NCI-H510A treated with DMSO at 0.1 percent for 48 hours (cell line): ENCODE data around the gene TXNDC11.

Experiments used
- DNase-seq: peaks from one replicate; lab custom pipeline; 2025; lab: John Stamatoyannopoulos, UW

The TXNDC11 gene

DNA sequence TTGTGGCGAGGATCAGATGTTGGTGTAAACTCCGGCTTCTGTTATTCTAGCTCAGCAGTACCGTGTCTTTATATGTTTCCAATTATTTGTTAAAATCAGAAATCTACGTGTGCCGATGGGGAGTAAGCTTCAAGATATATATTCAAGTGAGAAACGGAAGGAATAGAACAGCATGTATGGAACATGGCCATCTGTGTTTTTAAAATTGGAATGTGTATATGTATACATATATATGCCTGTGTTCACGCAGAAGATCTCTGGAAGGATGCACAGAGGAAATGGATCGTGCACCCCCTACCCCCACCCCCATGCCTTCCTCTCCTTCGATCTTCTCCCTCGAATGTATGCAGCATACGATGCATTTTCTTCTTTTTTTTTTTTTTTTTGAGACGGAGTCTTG lies 82.1 kb downstream of the TXNDC11 start:
- no peak for DNase-seq

GRCh38 chr16:11658896-11659708 lies 83.6 kb downstream of the TXNDC11 start:
- DNase-seq = no peak

DNA sequence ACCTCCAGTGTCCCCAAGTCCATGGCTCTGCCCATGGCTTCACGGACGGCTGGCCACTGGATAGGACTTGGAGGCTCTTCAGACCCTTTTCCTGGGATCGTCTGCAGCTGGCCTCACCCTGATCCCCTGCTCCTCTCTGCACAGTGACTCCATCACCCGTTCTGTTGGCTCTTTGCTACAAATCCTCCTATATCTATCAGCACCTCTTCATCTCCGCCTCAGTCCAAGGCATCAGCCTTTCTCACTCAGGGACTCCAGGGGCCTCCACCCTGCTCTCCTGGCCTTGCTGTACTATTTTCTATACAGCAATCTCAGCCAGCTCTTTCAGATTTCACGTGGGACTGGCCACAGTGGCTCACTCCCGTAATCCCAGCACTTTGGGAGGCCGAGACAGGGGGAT lies 85.1 kb downstream of the TXNDC11 start:
- DNase-seq = no peak

GRCh38 chr16:11655655-11656054 lies 87.0 kb downstream of the TXNDC11 start:
- DNase-seq = no peak

- no peak for DNase-seq
These were observed 90.9 kb downstream of the TXNDC11 start for GRCh38 chr16:11651796-11652195.

DNA sequence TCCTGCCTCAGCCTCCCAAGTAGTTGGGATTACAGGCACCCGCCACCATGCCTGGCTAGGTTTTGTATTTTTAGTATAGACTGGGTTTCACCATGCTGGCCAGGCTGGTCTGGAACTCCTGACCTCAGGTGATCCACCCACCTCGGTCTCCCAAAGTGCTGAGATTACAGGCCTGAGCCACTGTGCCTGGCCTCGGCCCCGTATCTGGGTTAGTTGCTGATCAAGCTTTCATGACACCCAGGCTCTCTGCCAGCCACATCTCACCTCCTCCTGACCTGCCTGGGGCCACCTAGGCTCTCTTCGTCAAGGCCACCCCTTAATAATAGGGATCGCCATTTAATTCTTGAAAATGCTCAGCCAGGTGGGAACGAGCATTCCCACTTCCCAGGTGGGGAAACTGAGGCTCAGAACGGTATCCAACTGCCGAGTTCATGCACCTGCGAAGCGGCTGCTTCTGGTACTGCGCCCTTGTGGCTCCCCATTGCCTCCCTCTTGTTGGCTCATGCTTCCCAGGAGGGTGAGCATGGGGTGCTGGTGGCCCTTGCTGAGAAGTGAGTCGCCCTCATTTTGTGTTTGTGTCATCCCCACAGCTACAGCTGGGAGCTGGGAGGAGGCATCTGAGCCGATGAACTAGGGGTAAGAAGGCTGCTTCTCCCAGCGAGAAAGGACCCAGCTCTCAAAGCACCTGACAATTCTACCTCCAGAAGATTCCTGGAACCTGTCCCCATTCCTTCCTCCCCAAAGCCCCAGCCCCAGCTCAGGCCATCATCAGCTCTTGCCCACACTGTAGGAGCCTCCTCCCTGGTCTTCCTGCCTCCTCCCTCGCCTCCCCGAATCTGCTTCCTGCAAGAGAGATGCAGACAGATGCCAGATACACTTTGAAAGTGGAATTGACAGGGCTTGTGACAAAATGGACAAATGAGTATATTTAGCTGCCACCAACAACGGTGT lies 91.7 kb downstream of the TXNDC11 start:
- no peak for DNase-seq

DNA sequence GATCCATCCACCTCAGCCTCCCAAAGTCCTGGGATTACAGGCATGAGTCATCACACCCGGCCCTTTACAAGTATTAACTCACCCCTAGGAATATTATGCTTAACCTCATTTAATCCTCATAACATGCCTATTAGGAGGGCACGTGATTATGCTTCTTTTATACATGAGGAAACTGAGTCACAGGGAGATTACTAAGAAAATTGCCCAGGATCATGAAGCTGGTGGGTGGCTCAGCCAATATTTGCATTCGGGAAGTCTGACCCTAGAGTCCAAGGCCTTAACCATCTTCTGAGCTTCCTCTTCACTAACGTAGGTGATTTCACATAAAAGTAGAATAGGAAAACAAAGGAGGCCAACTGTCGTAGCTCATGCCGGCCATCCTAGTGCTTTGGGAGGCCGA lies 93.4 kb downstream of the TXNDC11 start:
- DNase-seq = no peak

DNA sequence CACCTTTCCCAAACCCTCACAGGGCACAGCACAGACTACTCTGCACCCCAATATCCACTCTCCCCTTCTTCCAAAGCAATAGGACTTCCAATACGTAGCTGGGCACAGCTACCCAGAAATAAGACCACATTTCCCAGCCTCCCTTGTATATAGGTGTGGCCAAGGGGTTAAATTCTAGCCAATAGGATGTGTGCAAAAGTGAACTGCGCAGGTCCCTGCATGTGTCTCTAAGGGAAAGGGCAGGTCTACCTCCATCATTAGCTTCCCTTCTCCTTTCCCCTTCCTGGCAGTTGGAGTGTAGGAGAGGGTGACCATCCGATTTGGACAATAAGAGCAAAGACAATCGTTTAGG lies 99.9 kb downstream of the TXNDC11 start:
- DNase-seq = no peak

DNA sequence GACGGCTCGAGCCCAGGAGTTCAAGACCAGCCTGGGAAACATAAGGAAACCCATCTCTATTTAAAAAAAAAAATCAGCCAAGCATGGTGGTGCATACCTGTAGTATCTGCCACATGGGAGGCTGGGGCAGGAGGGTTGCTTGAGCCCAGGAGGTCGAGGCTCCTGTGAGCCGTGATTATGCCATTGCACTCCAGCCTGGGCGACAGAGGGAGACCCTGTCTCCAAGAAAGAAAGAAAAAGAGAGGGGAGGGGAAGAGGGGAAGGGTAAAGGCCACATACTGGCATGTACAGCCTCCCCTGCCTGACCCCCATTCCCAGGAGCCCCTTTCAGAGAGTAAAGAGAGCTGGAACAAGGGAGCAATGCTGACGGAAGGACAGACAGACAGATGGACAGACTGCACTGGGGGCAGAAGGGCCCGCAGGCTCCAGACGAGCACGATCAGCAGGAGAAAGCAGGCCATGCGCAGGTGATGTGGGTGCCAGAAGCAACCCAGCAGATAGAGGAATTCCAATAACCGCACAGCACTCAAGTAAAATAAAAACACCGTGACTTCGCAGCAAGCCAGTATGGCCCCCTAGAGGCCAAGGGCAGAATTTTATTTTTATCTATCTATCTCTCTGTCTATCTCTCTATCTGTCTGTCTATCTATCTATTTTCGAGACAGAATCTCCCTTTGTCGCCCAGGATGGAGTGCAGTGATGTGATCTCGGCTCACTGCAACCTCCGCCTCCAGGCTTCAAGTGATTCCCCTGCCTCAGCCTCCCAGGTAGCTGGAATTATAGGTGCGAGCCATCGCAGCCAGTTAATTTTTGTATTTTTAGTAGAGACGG lies 101.5 kb downstream of the TXNDC11 start:
- peak; percentile 76 for DNase-seq

- peak; percentile 91 for DNase-seq
These were observed 102.4 kb downstream of the TXNDC11 start for GRCh38 chr16:11639925-11640899.

DNA sequence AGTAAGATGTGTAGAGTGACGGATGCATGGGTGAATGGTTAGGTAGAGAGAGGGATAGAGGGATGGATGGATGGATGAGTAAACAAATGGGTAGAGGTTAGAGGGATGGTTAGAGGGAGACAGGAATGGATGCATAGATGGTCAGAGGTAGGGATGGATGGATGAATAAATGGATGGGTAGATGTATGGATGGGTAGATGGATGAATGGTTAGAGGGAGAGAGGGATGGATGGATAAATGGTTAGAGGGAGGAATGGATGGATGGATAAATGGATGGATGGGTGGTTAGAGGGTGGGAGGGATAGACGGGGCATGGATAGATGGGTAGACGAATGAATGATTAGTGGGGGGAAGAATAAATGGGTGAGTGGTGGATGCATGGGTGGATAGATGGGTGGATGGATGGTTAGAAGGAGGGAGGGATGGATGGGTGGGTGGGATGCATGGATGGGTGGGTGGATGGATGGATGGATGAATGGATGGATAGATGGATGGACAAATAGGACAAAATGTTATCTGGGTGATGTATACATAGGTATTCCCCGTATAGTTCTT lies 103.6 kb downstream of the TXNDC11 start:
- DNase-seq = no peak

DNA sequence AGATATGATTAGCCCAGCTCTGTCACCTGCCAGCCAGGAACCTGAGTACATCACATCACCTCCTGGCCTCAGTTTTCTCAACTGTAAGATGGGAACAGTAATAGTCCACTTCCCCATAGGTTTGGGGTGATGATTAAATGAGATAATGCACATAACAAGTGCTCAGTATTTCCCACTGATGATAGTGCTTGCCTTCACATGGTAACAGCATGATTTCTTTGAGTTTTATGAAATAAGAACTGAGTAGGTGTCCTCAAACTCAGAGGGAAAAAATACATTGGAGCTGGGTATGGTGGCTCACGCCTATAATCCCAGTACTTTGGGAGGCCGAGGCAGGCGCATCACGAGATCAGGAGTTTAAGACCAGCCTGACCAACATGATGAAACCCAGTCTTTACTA lies 104.5 kb downstream of the TXNDC11 start:
- no peak for DNase-seq

DNA sequence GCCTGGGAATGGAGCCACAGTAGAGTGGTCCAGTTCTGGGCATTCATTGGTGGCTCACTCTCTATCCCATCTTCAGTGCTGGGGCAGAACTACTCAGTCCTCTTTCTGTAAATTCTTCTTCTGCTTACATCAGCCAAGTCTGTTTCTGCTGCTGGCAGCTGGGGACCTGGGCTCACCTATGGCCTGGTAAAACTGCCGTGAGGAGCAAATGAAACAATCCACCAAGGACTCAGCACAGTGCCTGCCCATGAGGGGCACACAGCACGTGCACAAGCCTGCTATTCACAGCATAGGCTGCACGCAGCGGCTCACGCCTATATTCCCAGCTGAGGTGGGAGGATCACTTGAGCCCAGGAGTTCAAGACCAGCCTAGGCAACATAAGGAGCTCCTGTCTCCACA lies 105.3 kb downstream of the TXNDC11 start:
- DNase-seq = no peak

DNA sequence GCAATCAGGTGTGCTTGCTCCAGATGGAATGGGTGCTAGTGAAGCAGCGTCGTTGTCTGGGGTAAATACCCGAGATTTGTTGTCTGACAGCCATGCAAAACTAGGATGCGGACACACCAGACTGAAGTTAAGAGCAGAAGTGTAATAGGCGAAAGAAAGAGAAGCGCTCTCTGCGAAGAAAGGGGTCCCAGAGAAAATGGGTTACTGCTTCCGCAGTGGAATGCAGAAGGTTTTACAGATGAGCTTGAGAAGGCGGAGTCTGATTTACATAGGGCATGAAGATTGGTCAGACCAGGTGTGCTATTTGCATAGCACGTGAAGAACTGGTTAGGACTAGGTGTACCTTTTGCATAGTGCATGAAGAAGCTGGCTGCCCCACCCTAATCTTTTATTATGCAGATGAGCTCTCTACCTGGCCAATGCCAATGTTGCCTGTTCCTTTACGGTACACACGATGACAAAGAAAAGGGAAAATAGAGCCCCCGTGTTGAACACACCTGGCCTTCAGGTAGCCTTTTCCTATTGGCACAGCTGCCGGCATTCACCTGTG lies 106.4 kb downstream of the TXNDC11 start:
- DNase-seq = peak; percentile 94

DNA sequence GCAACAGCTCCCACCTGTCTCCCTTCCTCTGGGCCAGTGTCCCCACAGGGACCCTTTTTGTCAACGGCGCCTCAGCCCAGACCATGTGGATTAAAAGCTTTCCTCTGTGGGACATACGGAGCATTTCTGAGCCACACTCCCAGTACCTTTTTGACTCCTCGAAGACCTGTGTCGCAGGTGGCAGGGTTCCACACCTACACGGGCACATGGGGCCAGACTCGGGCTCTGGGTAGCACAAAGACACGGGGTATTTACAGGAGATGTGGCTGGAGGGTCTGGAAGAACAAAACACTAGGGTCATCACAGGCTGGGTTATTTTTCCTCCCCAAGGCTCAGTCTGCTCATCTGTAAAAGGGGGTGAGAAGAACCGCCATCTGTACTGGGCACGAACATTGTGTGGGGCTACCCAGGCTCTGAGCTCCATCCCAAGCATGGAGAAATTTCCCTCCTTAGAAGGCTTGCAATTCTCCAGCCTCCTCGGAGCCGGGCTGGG lies 106.9 kb downstream of the TXNDC11 start:
- no peak for DNase-seq

GRCh38 chr16:11635113-11635652 lies 107.5 kb downstream of the TXNDC11 start:
- no peak for DNase-seq

- no peak for DNase-seq
These were observed 108.3 kb downstream of the TXNDC11 start for GRCh38 chr16:11634312-11634711.

DNA sequence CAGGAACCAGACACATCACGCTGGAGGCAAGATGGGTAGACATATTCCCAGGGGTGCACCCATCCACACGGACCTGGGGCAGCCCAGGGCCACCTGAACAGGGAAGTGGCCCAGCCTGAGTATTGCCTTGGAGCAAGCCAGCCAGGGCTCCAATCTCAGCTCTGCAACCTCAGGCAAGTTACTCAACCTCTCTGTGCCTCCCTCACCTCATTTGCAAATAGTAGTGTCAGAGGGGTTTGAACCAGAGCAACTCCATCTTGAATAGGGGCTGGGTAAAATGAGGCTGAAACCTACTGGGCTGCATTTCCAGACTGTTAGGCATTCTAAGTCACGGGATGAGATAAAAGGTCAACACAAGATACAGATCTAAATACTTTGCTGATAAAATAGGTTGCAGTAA lies 109.5 kb downstream of the TXNDC11 start:
- no peak for DNase-seq

GRCh38 chr16:11632455-11632939 lies 110.2 kb downstream of the TXNDC11 start:
- DNase-seq = no peak

GRCh38 chr16:11631214-11631613 lies 111.4 kb downstream of the TXNDC11 start:
- no peak for DNase-seq
